Ramos (cell line): ENCODE data around the gene ANKZF1.

Source experiments
- in situ Hi-C: fragments of 300-500 bp; cut with MboI; formaldehyde crosslinking; loops from one replicate; pipeline ENCODE4 v1.14.3; 2022; ENCODE audit warnings: low sequenced_read_pairs; ENCODE audit not compliant: unreplicated experiment

The ANKZF1 gene

GRCh38 chr2:219279151-219279915 is 49.7 kb downstream of the ANKZF1 start, which contains the start of gene DNAJB2:
Gene DNAJB2, plus strand, starts transcription at chr2:219279366. Its CDS starts 468 bp downstream, at chr2:219279834.
- in situ Hi-C loops: no loop called here

GRCh38 chr2:219279916-219280516 is 50.4 kb downstream of the ANKZF1 start:
- in situ Hi-C loops: no loop called here

- in situ Hi-C loops: no loop called here
Measured at GRCh38 chr2:219280651-219281050, 51.0 kb downstream of the ANKZF1 start.

- in situ Hi-C loops: no loop called here
Measured at GRCh38 chr2:219281588-219281987, 52.0 kb downstream of the ANKZF1 start.

GRCh38 chr2:219282375-219282774 is 52.8 kb downstream of the ANKZF1 start:
- in situ Hi-C loops: no loop called here

GRCh38 chr2:219282943-219283581 is 53.5 kb downstream of the ANKZF1 start:
- in situ Hi-C loops: no loop called here

GRCh38 chr2:219284501-219285372 is 55.1 kb downstream of the ANKZF1 start:
- in situ Hi-C loops: no loop called here

GRCh38 chr2:219285373-219285735 is 55.7 kb downstream of the ANKZF1 start:
- in situ Hi-C loops: no loop called here

- in situ Hi-C loops: no loop called here
Measured at GRCh38 chr2:219285894-219286425, 56.4 kb downstream of the ANKZF1 start.
